Stimulated activated CD8-positive, alpha-beta memory T cell treated with anti-CD3 and anti-CD28 coated beads, Interleukin-15, amount 100 ng/mL, for 48 hours (primary cell): ENCODE data around the gene TBR1.

Source experiments
- DNase-seq, 2 donors: peaks; one replicate each; pipeline ENCODE4 v3.0.0-alpha.2; 2020; ENCODE audit warnings: low read depth in 2 of 2

TBR1 gene

GRCh38 chr2:161415987-161416707 is at the start of gene TBR1:
Gene TBR1 (plus strand): TSS chr2:161416297. CDS start chr2:161416411, 114 bp downstream.
- no peak for DNase-seq

- DNase-seq = no peak
These were observed 48.4 kb upstream of the TBR1 start for GRCh38 chr2:161367675-161368074.

GRCh38 chr2:161369311-161369710 is 46.8 kb upstream of the TBR1 start:
- DNase-seq = no peak

GRCh38 chr2:161370981-161371380 is 45.1 kb upstream of the TBR1 start:
- DNase-seq = no peak

- no peak for DNase-seq
These were observed 44.2 kb upstream of the TBR1 start for GRCh38 chr2:161371869-161372268.

- no peak for DNase-seq
These were observed 42.2 kb upstream of the TBR1 start for GRCh38 chr2:161373942-161374341.

GRCh38 chr2:161374446-161374845 is 41.7 kb upstream of the TBR1 start:
- DNase-seq = no peak

- DNase-seq = no peak
These were observed 36.4 kb upstream of the TBR1 start for GRCh38 chr2:161379740-161380139.

- DNase-seq = no peak
These were observed 34.6 kb upstream of the TBR1 start for GRCh38 chr2:161381546-161381945.

GRCh38 chr2:161382747-161383146 is 33.4 kb upstream of the TBR1 start:
- no peak for DNase-seq

- DNase-seq = no peak
These were observed 31.2 kb upstream of the TBR1 start for GRCh38 chr2:161384864-161385263.

GRCh38 chr2:161386228-161386824 is 29.8 kb upstream of the TBR1 start:
- no peak for DNase-seq

GRCh38 chr2:161388146-161388779 is 27.8 kb upstream of the TBR1 start:
- no peak for DNase-seq

- DNase-seq = no peak
These were observed 24.2 kb upstream of the TBR1 start for GRCh38 chr2:161391737-161392506.

- DNase-seq = no peak
These were observed 16.0 kb upstream of the TBR1 start for GRCh38 chr2:161400076-161400475.

- DNase-seq = no peak
These were observed 13.8 kb upstream of the TBR1 start for GRCh38 chr2:161402297-161402696.

GRCh38 chr2:161406316-161406715 is 9.8 kb upstream of the TBR1 start:
- no peak for DNase-seq

- no peak for DNase-seq
These were observed 8.5 kb upstream of the TBR1 start for GRCh38 chr2:161407597-161407996.

- DNase-seq = no peak
These were observed 6.7 kb upstream of the TBR1 start for GRCh38 chr2:161409308-161409907.

GRCh38 chr2:161412346-161412745 is 3.8 kb upstream of the TBR1 start:
- no peak for DNase-seq

- no peak for DNase-seq
These were observed 1.8 kb upstream of the TBR1 start for GRCh38 chr2:161414042-161415033.
